T-helper 1 cell treated with Interleukin-12 subunit alpha and Interleukin-12 subunit beta and Interleukin-4 antibody, amounts not matched to agents 30 ng/mL and 1 ng/mL, for 36 hours (primary cell): ENCODE results near the gene CNTN5. TPM values are rescaled to one million over a fixed set of nuclear protein-coding genes. Genes with fewer than 3 reads are reported as not detected.

Experiments
- intact Hi-C: fragments of 100-400 bp; cut with micrococcal nuclease; formaldehyde crosslinking; loops from one replicate; pipeline ENCODE4 v1.15.1; 2024
- total RNA-seq: library from RNA; stranded (reverse); gene quantifications from 2 replicates; pipeline ENCODE4 v1.2.3, GENCODE V29; 2022

Gene CNTN5
- total RNA-seq, 1 donor from 2014 or later = not detected

DNA sequence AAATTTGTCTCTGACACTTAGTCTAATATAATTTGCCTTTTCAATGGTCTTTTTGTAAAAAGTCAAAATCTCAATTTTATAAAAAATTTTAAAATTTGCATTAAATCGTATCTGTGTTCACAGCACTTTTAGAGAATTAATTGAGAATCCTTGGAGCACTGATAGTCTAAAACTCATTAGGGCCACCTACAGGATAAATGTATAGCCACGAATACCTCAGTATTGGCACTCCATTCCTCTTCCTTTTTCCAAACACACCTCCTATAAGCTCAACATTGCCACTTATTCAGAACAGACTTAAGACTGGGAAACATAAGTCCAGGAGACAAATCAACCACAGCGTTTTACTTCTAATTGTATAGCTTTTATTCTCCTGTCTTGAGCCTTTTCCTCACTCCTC, 890.4 kb downstream of the CNTN5 start:
- intact Hi-C loops = no loop called here

DNA sequence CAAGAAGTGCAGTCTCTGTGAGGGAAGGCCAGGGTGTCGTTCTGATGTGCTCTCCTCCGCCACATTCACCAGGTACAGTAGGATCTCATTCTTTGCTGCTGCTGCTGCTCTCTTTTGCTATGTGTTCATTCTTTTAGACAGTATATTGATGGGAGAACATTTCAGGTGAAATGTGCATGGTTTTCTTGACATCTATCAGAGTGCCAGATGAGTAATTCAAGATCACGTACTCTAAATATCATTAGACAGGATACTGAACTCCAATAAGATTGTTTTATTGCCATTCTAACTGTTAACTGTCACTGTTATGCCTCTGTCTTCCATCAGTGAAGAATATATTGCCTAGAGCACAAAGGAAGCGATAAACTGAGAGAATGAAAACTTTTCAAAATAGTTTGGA, 895.3 kb downstream of the CNTN5 start:
- intact Hi-C loops = no loop called here

- intact Hi-C loops = no loop called here
These were observed 898.0 kb downstream of the CNTN5 start for GRCh38 chr11:99918761-99919160.

DNA sequence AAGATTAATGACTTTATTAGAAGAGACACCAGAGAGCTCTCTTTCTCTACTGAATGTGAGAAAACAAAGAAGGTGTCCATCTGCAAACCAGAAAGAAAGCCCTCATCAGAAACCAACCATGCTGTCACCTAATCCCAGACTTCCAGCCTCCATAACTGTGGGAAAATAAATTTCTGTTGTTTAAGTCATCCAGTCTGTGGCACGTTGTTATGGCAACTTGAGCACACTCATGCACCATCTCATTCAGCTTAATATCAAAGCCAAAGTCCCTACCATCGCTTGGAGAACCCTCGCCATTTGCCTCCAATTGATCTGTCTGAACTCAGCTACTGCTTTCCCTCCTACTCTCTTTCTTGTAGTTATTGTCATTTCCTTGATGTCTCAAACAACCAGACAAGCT, 900.2 kb downstream of the CNTN5 start:
- intact Hi-C loops = no loop called here

- intact Hi-C loops = no loop called here
These were observed 905.2 kb downstream of the CNTN5 start for GRCh38 chr11:99925968-99926367.

GRCh38 chr11:99932684-99933083, 911.9 kb downstream of the CNTN5 start:
- intact Hi-C loops = no loop called here

- intact Hi-C loops = no loop called here
These were observed 913.3 kb downstream of the CNTN5 start for GRCh38 chr11:99934008-99934407.

- intact Hi-C loops = no loop called here
These were observed 916.6 kb downstream of the CNTN5 start for GRCh38 chr11:99937330-99937729.

GRCh38 chr11:99952816-99953215, 932.1 kb downstream of the CNTN5 start:
- intact Hi-C loops = no loop called here

- intact Hi-C loops = no loop called here
These were observed 939.8 kb downstream of the CNTN5 start for GRCh38 chr11:99960536-99960935.

GRCh38 chr11:99968336-99968735, 947.6 kb downstream of the CNTN5 start:
- intact Hi-C loops = no loop called here

DNA sequence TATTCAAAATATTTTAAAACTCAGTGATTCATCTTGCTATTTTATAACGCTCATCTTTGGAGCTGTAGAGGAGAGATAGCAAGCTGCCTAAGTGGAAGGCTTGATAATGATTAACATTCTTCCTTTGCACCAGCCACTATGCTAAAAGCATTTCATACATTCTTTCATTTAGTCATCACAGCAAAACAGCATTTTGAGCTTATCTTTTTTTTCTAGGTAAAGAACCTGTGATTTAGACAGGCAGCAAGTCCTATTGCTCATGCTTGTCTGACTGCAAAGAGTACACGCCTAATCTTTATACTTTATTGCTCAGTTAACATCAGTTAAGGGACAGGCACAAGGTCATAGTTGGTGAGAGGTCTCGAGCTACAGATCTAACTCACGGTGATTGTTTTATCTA, 953.2 kb downstream of the CNTN5 start:
- intact Hi-C loops = loop anchor here (10.0 kb wide), 1 partner anchor 61 kb away; no protein-coding TSS in a partner anchor

DNA sequence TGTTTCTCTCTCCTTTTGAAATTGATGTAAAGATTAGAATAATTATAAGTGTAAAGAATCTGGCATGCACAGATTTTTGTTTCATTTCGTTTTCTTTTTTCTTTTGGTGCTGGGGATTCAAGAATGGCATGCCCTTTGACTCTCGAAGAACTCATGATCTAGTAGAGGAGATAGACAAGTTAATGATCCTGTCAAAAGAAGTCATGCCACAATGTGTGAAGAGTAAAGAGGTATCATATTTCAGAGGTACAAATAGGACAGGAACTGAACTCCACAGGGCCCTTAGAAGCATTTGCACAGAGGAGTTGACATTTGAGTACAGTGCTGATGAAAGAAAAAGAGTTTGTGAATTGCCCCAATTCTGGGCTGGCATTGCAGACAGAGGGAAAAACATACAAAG, 958.3 kb downstream of the CNTN5 start:
- intact Hi-C loops = loop anchor here (10.0 kb wide), 1 partner anchor 56 kb away; no protein-coding TSS in a partner anchor

DNA sequence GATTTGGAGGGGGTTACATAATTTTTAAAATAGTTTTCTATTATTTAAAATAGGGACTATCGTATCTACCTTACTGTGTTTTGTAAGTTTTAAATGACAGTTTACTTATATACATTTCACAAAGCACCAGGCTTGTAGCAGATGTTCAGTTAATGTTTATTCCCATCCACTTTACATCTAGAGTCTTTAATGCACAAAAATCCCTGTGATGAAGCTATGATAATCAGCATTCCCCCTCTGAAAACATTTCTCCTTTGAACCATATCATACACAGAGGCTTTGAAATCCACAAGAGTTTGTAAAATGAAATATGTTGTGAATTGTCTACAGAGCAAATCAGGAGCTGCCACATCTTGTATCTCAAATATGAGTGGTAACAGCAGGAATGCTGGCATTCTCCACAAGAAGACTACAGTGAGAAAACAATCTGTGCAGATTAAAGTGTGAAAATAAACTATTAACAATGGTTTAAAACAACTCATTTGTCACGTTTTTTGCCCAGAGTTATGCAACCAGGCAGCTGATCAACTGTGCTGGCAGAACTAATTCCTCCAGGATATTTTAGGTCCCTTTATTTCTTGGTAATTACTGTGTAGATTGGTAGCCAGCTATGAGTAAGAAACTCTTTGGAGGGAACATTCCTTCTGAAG, 967.2 kb downstream of the CNTN5 start:
- intact Hi-C loops = no loop called here

GRCh38 chr11:99988471-99988837, 967.7 kb downstream of the CNTN5 start:
- intact Hi-C loops = no loop called here

GRCh38 chr11:100003985-100004384, 983.2 kb downstream of the CNTN5 start:
- intact Hi-C loops = no loop called here

DNA sequence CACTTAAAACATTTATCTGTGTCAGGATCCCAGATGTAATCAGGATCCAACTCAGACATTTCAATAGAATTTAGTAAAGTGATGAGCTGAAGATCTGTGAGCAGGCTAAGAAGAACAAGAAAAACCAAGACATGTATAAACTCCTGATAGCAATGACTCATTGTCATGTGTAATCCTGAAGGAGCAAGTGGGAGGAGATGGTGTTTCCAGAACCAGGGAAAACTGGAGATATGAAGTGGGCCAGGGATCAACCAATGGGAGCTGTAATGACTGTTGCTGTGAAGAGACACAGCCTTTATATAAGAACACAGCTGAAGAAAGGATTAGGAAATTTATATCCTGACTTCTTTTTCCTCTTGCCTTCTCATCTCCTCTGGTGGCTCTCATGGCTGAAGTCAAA, 983.8 kb downstream of the CNTN5 start:
- intact Hi-C loops = no loop called here

- intact Hi-C loops = no loop called here
These were observed 987.7 kb downstream of the CNTN5 start for GRCh38 chr11:100008417-100008816.

DNA sequence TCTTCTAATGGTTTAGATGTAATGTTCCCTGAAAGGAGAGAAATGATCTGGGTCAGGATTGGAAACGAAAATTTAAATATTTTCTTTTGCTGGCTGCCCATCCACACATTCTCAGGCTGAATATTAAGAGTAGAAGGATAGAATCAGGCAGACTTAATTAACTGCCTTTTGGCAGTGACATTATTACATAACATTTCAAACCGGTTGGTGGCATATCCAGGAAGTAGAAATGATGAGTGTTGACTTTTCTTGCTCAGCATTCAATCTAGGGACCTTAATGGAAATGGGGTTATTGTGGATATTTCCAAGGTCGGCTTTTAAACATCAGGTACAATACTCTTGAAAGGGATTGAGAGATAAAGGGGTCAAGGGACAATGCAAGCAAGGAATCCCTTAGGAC, 989.0 kb downstream of the CNTN5 start:
- intact Hi-C loops = no loop called here

GRCh38 chr11:100010393-100010792, 989.6 kb downstream of the CNTN5 start:
- intact Hi-C loops = no loop called here

DNA sequence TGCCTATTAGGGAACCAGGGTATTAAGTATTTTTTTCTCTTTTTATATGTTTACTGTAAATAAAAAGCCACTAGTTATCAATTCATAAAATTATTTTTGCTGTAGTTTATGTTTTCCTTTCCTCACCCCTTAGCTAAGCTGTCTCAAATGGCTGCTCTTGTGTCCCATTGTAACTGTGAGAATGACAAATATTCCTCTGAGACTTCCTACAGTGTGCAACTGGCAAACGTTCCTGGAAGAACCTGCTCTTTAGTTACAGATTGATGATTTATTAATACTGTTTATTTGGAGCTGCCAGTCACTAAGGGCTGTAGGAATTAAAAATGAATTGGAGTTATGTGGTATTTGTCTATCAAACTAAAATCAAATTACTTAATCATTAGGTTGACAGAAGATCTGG, 990.9 kb downstream of the CNTN5 start:
- intact Hi-C loops = no loop called here

DNA sequence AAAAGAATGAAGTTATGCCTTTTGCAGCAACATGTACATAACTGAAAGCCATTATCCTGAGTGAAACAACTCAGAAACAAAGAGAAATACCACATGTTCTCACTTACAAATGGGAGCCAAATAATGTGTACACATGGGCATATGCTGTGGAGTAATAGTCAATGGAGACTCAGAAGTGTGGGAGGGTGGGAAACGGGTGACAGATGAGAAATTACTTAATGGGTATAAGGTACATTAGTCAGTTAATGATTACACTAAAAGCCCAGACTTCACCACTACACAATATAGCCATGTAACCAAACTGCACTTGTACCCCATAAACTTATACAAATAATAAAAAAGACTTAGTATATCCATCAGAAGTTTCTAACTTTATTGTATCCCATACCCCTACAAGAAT, 992.3 kb downstream of the CNTN5 start:
- intact Hi-C loops = no loop called here

DNA sequence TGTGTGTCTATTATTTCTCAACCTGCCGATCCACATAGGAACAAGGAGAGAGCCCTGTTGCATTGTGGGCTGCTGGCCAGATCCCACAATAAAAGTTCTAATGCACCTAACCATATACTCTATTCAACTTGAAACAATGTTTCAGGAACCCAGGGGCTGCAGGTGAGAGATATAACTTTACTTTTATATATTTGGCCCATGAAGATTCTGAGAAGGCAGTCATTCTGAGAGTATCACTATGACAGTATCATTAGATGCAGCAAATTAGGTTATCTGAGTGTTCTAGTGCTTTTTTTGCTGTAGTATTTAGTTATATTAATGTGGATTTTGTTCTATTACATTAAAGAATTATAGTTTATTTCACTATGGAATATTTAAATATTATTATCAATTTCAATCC, 1011.2 kb downstream of the CNTN5 start:
- intact Hi-C loops = loop anchor here (10.0 kb wide), 1 partner anchor 57 kb away; no protein-coding TSS in a partner anchor

DNA sequence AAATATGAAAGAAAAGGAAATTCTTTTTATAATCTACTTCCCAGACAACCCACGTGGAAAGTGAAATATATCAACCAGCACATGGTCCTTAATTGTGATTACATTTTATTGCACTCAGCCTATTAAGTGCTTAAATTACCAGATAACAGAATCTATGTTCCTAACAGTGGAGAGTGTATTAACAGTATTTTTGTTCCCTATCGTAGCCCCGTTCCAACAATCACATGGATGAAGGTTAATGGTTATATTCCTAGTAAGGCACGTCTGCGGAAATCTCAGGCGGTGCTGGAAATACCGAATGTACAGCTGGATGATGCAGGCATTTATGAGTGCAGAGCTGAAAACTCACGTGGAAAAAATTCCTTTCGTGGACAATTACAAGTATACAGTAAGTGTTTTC, 1040.3 kb downstream of the CNTN5 start:
- intact Hi-C loops = no loop called here
